Measurements from ENCODE around the gene BANK1. TPM values are rescaled to one million over a fixed set of nuclear protein-coding genes. Genes with fewer than 3 reads are reported as not detected.

The BANK1 gene
- total and polyA plus RNA-seq, 2 donors from 2014 or later: 1.8 to 7.4 TPM

DNA sequence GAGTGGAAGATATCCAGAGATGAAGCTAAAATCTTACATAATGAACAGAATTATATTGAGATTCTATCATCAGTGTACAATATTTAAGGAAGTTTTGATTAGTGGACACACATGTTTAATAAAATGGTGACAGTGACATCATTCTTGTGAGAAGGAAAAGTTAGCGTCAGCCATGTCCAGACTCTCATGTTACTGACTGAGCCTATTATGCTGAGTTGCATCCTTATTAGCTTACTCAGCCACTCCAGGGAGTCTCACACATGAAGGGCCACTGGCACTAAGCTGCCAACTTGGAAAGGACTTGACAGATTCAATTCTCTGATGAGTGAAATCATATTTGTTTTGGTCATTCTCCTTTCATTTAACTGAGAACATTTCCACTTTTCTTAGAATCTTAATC is 170.6 kb downstream of the BANK1 start:
- no peak for TF ChIP-seq CTCF (IDR thresholded peaks at IDR 0.05; ENCODE audit: borderline replicate concordance, extremely low read depth, insufficient read depth)
- DNase-seq: no peak
- no peaks in the 10 kb centered on the region for H3K9me3 ChIP-seq (ENCODE audit: control insufficient read depth in 2 of 3, insufficient read depth in 1 of 3, low read length in 3 of 3)
- H3K27ac ChIP-seq (ENCODE audit: low read depth in 2 of 2, low read length in 2 of 2): no peak overlapping the region
- H3K4me3 ChIP-seq (ENCODE audit: low read length in 3 of 3): no peak overlapping the region
- H3K27me3 ChIP-seq (ENCODE audit: control insufficient read depth, insufficient read depth, low read length): no peaks in the 10 kb centered on the region
- no peak for FAIRE-seq
- H3K4me1 ChIP-seq (ENCODE audit: control insufficient read depth in 2 of 3, insufficient read depth in 2 of 3, low read depth in 1 of 3, low read length in 3 of 3): no peaks in the 10 kb centered on the region
- no peaks in the 10 kb centered on the region for H3K36me3 ChIP-seq (ENCODE audit: control insufficient read depth in 2 of 3, insufficient read depth in 3 of 3, low read length in 3 of 3)
- no peak overlapping the region for H3K9ac ChIP-seq (ENCODE audit: low read length in 3 of 3)
- intact Hi-C loops (cut with DNase I): no loop called here

- no peak overlapping the region for H3K27ac ChIP-seq (ENCODE audit: low read depth in 2 of 2, low read length in 2 of 2)
- no peaks in the 10 kb centered on the region for H3K27me3 ChIP-seq (ENCODE audit: control insufficient read depth, insufficient read depth, low read length)
- H3K4me3 ChIP-seq (ENCODE audit: low read length in 3 of 3): no peak overlapping the region
- intact Hi-C loops (cut with DNase I): no loop called here
- H3K9ac ChIP-seq (ENCODE audit: low read length in 3 of 3): no peak overlapping the region
- no peak for TF ChIP-seq CTCF (IDR thresholded peaks at IDR 0.05; ENCODE audit: borderline replicate concordance, extremely low read depth, insufficient read depth)
- FAIRE-seq: no peak
- H3K9me3 ChIP-seq (ENCODE audit: control insufficient read depth in 2 of 3, insufficient read depth in 1 of 3, low read length in 3 of 3): no peaks in the 10 kb centered on the region
- no peaks in the 10 kb centered on the region for H3K4me1 ChIP-seq (ENCODE audit: control insufficient read depth in 2 of 3, insufficient read depth in 2 of 3, low read depth in 1 of 3, low read length in 3 of 3)
- no peaks in the 10 kb centered on the region for H3K36me3 ChIP-seq (ENCODE audit: control insufficient read depth in 2 of 3, insufficient read depth in 3 of 3, low read length in 3 of 3)
- DNase-seq: no peak
These were observed 177.3 kb downstream of the BANK1 start for GRCh38 chr4:101967697-101968346.

DNA sequence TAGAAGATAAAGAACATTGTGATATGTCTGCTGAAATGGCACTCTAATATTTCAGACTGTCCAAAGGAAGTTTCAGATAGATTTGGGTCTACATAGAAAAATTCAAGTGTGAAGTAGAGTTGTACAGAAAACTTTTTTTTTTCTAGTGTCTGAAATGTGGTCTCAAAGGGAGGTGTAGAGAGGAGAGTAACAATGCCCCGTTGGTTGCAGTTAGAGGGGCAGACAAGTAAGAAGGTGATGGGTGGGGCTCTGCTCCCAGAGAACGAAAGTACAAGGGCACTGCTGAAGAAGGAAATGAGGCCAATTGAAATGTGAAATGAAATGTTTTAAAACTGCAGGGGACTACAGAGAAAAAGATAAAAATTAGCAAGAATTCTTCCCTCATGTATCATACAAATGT is 177.8 kb downstream of the BANK1 start:
- intact Hi-C loops (cut with DNase I): no loop called here

More for the DNA sequence above, 177.8 kb downstream of the BANK1 start:
- no peak for FAIRE-seq
- Histone ChIP-seq H3K4me3 (ENCODE audit: low read length in 3 of 3) (no peak overlapping the region), H3K9ac (ENCODE audit: low read length in 3 of 3) (no peak overlapping the region), H3K27ac (ENCODE audit: low read depth in 2 of 2, low read length in 2 of 2) (no peak overlapping the region), H3K4me1 (ENCODE audit: control insufficient read depth in 2 of 3, insufficient read depth in 2 of 3, low read depth in 1 of 3, low read length in 3 of 3) (no peaks in the 10 kb centered on the region), H3K9me3 (ENCODE audit: control insufficient read depth in 2 of 3, insufficient read depth in 1 of 3, low read length in 3 of 3) (no peaks in the 10 kb centered on the region), H3K36me3 (ENCODE audit: control insufficient read depth in 2 of 3, insufficient read depth in 3 of 3, low read length in 3 of 3) (no peaks in the 10 kb centered on the region), H3K27me3 (ENCODE audit: control insufficient read depth, insufficient read depth, low read length) (no peaks in the 10 kb centered on the region)
- no peak for DNase-seq
- TF ChIP-seq CTCF (IDR thresholded peaks at IDR 0.05; ENCODE audit: borderline replicate concordance, extremely low read depth, insufficient read depth): no peak
